HG03095 (cell line): ENCODE data around the gene ITGAD.

ENCODE experiments used
- ATAC-seq: cut with Tn5 transposase; IDR thresholded peaks from one replicate; pipeline ENCODE4 v1.9.1; 2021; ENCODE audit warnings: moderate library complexity; ENCODE audit not compliant: unreplicated experiment

The ITGAD gene

GRCh38 chr16:31474173-31474714 lies 81.1 kb downstream of the ITGAD start:
- no peak for ATAC-seq

GRCh38 chr16:31474773-31475738 lies 81.9 kb downstream of the ITGAD start:
- ATAC-seq, result no peak

DNA sequence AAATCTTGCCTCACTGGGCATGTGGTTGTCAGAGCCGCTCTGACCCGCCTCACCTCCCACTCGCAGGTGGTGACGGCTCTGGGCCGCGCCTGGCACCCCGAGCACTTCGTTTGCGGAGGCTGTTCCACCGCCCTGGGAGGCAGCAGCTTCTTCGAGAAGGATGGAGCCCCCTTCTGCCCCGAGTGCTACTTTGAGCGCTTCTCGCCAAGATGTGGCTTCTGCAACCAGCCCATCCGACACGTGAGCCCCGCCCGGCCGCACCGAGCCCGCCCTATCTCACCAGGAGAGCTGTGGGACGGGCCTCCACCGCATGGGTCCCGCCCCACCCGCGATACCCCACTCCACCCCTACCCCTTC lies 82.8 kb downstream of the ITGAD start:
- no peak for ATAC-seq
